Fibroblast of mammary gland (primary cell): ENCODE results near the gene SLC35B1.
"Not testable (repeated sequence)": the region's sequence is repeated elsewhere in the genome, so short reads cannot be mapped to it uniquely, and the experiment has no call there.

Experiments
- DNase-seq: peaks from one replicate; pipeline ENCODE4 v3.0.0-alpha.2; 2010; ENCODE audit warnings: low read depth
- H3K4me3 ChIP-seq: 2 replicates; pipeline ENCODE4 v1.5.1; 2011; ENCODE audit warnings: low read depth, mild to moderate bottlenecking, low read length, moderate library complexity; ENCODE audit not compliant: control insufficient read depth
- CTCF ChIP-seq: conservative IDR thresholded peaks from 2 replicates; pipeline ENCODE4 v1.5.1; 2011; ENCODE audit warnings: low read depth, low read length, inconsistent platforms; ENCODE audit not compliant: control insufficient read depth, insufficient read depth

SLC35B1 gene

GRCh38 chr17:49680314-49680713, 27.4 kb downstream of the SLC35B1 start:
- no peak overlapping the region for H3K4me3 ChIP-seq
- TF ChIP-seq CTCF = no peak
- DNase-seq = no peak

GRCh38 chr17:49677933-49678847, 29.6 kb downstream of the SLC35B1 start, which contains the start of gene SPOP:
SPOP (minus strand) TSS chr17:49678097; CDS start chr17:49622810, 55,287 bp downstream.
- no peak for TF ChIP-seq CTCF
- peak; percentile 99 for DNase-seq
- peak within 1 kb of the TSS; percentile 70 for H3K4me3 ChIP-seq

GRCh38 chr17:49677134-49677932, 30.4 kb downstream of the SLC35B1 start:
- DNase-seq = peak; percentile 89
- no peak for TF ChIP-seq CTCF
- H3K4me3 ChIP-seq = peak overlapping the region; percentile 70

- H3K4me3 ChIP-seq = peak overlapping the region; percentile 70
- TF ChIP-seq CTCF = no peak
- peak; percentile 58 for DNase-seq
These were observed 31.4 kb downstream of the SLC35B1 start for GRCh38 chr17:49676276-49676868.

- no peak for TF ChIP-seq CTCF
- H3K4me3 ChIP-seq = no peak overlapping the region
- DNase-seq = no peak
These were observed 33.3 kb downstream of the SLC35B1 start for GRCh38 chr17:49674507-49674906.

GRCh38 chr17:49673679-49674078, 34.1 kb downstream of the SLC35B1 start:
- not testable (repeated sequence) for DNase-seq, H3K4me3 ChIP-seq
